Endothelial cell (in vitro differentiated cells): Measurements from ENCODE around the gene MRGPRF. TPM values are rescaled to one million over a fixed set of nuclear protein-coding genes. Genes with fewer than 3 reads are reported as not detected.

ENCODE experiments used
- DNase-seq: peaks from one replicate; pipeline ENCODE4 v3.0.0; 2021; ENCODE audit warnings: low spot score
- H3K27ac Mint-ChIP-seq: one replicate; pipeline ENCODE4 v1.8.0; 2021; ENCODE audit warnings: mixed read lengths, inconsistent platforms; ENCODE audit not compliant: unreplicated experiment
- H3K27me3 Mint-ChIP-seq: one replicate; pipeline ENCODE4 v1.8.0; 2021; ENCODE audit warnings: mild to moderate bottlenecking, moderate library complexity, mixed read lengths, inconsistent platforms; ENCODE audit not compliant: unreplicated experiment
- H3K36me3 Mint-ChIP-seq: one replicate; pipeline ENCODE4 v1.8.0; 2021; ENCODE audit warnings: mild to moderate bottlenecking, low read depth, mixed read lengths, inconsistent platforms; ENCODE audit not compliant: unreplicated experiment
- H3K4me1 Mint-ChIP-seq: one replicate; pipeline ENCODE4 v1.8.0; 2021; ENCODE audit warnings: mild to moderate bottlenecking, mixed read lengths, inconsistent platforms; ENCODE audit not compliant: unreplicated experiment
- H3K4me3 Mint-ChIP-seq: one replicate; pipeline ENCODE4 v1.8.0; 2021; ENCODE audit warnings: mild to moderate bottlenecking, mixed read lengths, inconsistent platforms; ENCODE audit not compliant: unreplicated experiment
- H3K9me3 Mint-ChIP-seq: one replicate; pipeline ENCODE4 v1.8.0; 2021; ENCODE audit warnings: mixed read lengths, inconsistent platforms; ENCODE audit not compliant: unreplicated experiment
- total RNA-seq: library from RNA; stranded (reverse); fragmentation: NEBNext Ultra II Directional; extraction: Animal tissue kit (Norgen Biotek cat#: 25700); gene quantifications from one replicate; pipeline ENCODE4 v1.2.1, GENCODE V29; 2021; ENCODE audit not compliant: unreplicated experiment
- TF ChIP-seq, protein P1 (sequence below): fragments of 200-600 bp; sonication (generic); IDR thresholded peaks from one replicate; pipeline ENCODE4 v1.5.0; 2021; ENCODE audit warnings: antibody characterized with exemption; ENCODE audit not compliant: unreplicated experiment

The MRGPRF gene
- total RNA-seq, 1 donor from 2014 or later = 0.54 TPM

DNA sequence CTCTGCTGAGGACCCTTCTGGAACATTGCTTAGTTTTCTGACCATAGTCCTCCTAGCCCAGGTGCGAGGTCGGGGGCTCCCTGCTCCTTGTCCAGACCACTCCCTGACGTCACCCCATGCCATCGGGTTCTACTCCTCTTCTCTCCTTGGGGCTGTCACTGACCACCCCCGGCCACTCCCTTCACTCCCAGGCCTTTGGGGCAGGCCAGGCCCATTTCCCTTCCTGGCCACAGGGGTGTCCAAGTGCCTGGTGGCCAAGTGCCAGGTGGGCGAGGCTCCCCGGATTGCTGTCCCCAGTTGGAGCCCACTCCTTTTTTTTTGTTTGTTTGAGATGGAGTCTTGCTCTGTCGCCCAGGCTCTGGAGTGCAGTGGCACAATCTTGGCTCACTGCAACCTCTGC lies 51.8 kb downstream of the MRGPRF start:
- no peaks in the 10 kb centered on the region for H3K9me3 Mint-ChIP-seq
- no peak overlapping the region for H3K4me3 Mint-ChIP-seq
- no peak overlapping the region for H3K27ac Mint-ChIP-seq
- H3K4me1 Mint-ChIP-seq = no peaks in the 10 kb centered on the region
- H3K36me3 Mint-ChIP-seq = no peaks in the 10 kb centered on the region
- DNase-seq = no peak
- peaks cover 5% of the 10 kb centered on the region for H3K27me3 Mint-ChIP-seq
- TF ChIP-seq, protein P1, sequence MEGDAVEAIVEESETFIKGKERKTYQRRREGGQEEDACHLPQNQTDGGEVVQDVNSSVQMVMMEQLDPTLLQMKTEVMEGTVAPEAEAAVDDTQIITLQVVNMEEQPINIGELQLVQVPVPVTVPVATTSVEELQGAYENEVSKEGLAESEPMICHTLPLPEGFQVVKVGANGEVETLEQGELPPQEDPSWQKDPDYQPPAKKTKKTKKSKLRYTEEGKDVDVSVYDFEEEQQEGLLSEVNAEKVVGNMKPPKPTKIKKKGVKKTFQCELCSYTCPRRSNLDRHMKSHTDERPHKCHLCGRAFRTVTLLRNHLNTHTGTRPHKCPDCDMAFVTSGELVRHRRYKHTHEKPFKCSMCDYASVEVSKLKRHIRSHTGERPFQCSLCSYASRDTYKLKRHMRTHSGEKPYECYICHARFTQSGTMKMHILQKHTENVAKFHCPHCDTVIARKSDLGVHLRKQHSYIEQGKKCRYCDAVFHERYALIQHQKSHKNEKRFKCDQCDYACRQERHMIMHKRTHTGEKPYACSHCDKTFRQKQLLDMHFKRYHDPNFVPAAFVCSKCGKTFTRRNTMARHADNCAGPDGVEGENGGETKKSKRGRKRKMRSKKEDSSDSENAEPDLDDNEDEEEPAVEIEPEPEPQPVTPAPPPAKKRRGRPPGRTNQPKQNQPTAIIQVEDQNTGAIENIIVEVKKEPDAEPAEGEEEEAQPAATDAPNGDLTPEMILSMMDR = no peak

DNA sequence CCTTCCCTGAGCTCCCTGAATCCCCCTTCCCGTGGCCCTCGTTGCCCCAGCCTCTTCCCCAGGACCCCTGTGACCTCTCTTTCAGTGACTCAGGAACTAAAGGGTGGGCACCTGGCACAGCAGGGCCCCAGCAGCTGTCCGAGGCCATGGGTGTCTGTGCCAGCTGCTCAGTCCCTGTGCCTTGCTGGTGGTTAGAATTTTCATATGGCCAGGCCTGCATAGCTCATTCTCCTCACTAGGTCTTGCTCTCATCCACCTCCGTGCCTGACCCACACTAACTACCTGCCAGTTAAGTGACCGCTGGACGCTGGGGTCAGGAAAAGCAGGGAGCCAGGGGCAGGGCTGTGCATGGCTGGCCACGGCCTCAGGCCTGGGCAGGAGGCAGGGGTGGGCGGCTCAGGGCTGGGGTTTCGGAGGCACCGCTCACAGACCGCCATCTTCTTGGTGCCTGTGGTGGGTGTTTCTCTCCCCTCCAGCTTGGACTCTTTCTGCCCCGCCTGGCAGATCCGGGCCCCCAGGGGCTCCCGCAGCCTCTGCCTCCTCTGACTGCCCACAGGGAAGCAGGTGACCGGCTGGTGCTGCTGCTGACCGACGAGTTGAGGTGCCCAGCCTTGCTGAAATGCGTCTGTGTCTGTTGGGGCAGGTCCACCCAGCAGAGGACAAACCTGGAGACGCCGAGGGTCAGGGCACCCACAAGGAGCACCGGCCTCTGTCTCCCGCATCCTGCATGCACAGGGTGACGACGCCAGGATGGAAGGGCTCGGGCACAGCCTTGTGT lies 52.6 kb downstream of the MRGPRF start:
- no peak overlapping the region for H3K4me3 Mint-ChIP-seq
- H3K27ac Mint-ChIP-seq = no peak overlapping the region
- H3K27me3 Mint-ChIP-seq = peaks cover 5% of the 10 kb centered on the region
- TF ChIP-seq, protein P1 = no peak
- no peak for DNase-seq
- no peaks in the 10 kb centered on the region for H3K4me1 Mint-ChIP-seq
- H3K36me3 Mint-ChIP-seq = no peaks in the 10 kb centered on the region
- no peaks in the 10 kb centered on the region for H3K9me3 Mint-ChIP-seq

DNA sequence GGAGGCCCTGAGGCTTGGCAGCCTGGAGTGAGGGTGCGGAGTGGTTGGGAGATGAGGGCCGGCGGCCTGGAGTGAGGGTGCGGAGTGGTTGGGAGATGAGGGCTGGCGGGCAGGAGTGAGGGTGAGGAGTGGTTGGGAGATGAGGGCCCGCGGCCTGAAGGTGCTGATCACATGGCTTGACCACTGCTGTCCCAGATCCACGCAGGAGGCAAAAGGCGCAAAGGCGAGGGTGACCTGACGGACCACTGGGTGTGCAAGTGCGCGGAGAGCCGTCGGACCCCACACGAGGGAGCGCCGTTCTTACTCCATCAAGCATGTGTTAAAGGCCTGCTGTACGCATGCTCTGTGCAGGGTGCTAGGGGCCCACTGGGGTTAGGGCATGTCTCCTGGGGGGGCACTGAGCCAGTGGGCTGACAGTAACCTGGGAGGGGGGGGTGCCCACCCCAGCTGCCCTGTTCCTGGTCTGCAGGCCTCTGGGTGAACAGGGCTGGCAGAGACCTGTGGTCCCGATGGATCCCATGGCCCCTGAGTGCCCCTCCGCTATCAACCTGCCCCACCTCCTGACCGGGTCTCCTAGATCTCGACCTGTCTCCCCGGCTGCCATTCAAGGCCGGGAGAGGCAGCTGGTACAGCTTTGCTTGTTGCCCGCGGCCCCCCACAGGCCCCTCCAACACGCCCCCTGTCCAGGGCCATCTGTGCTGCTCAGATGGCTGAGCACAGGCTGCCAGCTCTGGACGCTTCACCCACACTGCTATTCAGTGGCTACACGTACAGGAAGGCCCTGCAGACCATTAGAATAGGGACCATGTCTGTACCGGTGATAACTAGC lies 53.4 kb downstream of the MRGPRF start:
- Mint-ChIP-seq H3K36me3 (no peaks in the 10 kb centered on the region), H3K4me3 (no peak overlapping the region), H3K27ac (no peak overlapping the region), H3K9me3 (no peaks in the 10 kb centered on the region), H3K27me3 (peaks cover 7% of the 10 kb centered on the region), H3K4me1 (no peaks in the 10 kb centered on the region)
- DNase-seq = no peak
- TF ChIP-seq, protein P1 = no peak

DNA sequence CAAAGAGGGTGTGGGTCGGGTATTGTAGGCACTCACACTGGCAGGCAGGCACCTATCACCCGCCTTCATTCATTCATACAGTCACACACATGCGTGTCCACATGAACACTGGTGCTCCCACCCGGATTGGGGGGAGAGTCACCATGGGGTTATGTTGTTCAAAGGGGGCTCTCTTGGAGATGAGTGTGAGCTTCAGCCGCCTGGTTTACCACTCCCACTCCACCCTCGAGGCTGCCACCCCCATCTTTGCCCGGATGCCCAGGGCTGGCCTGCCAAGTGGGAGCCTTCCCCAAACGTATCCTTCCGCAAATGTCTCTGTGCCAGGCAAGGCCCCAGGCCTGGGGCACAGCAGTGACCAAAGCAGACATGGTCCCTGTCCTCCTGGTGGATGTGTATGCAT lies 54.8 kb downstream of the MRGPRF start:
- no peak for DNase-seq
- Mint-ChIP-seq H3K4me3 (no peak overlapping the region), H3K27ac (no peak overlapping the region), H3K27me3 (peaks cover 7% of the 10 kb centered on the region), H3K4me1 (no peaks in the 10 kb centered on the region), H3K9me3 (no peaks in the 10 kb centered on the region), H3K36me3 (no peaks in the 10 kb centered on the region)
- TF ChIP-seq, protein P1 = no peak
